ENCODE data around the gene POC1A. TPM values are rescaled to one million over a fixed set of nuclear protein-coding genes. Genes with fewer than 3 reads are reported as not detected.

POC1A gene
- total and polyA plus RNA-seq, 12 donors, result 0.44 to 3.5 (median 1.1) TPM

DNA sequence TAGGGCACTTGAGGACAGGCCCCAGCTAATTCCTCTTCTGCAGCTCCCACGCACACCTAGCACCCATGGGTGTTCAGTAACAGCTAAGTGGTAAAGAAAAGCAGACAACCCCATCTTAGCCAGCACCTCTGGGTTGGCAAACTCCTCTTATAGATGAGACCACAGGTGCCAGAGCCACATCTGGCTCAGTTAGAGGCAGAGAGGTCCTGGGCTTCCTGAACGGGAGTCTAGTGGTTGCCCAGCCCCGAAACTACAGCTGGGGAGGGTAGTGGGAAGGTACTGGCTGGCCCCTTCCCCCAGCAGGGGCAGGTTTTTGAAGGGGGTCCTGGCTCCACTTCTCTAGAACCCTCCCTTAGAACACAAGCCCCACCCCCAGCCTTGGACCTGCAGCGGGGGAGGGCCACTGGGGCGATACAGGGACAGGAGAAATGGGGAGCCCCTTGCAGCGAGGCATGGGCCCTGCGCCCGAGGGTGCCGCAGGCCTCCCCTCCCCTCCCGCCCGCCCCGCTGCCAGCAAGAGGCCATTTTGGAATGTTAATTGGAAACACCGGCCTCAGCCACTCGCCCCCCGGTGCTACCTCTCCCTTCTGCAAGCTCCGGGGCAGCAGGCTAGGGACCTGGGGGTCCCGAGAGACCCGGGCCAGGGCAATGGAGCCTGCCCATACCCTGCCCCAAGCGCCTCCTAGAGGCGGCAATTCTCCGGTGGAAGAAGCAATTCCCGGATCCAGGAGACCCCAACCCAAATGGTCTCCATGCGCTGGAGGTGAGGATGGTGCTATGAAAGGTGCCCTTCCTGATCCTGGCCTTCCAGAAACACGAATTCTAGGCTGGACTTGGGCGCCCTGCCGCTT lies 99.3 kb downstream of the POC1A start:
- Histone ChIP-seq H3K4me1 (peaks cover 10 to 71% (median 63%) of the 10 kb centered on the region in 9 donors), H3K27me3 (no peaks in the 10 kb centered on the region), H3K36me3 (peaks cover 0 to 41% (median 20%) of the 10 kb centered on the region in 9 donors), H3K9me3 (no peaks in the 10 kb centered on the region), H3K4me3 (peak overlapping the region; percentile 66 to 98 (median 90)), H3K27ac (peak overlapping the region; percentile 84 to 98 (median 96))
- WGBS, 2 donors, result 3 to 4% methylated on average over 26 of the region's 26 CpGs
- TF ChIP-seq, protein P1, sequence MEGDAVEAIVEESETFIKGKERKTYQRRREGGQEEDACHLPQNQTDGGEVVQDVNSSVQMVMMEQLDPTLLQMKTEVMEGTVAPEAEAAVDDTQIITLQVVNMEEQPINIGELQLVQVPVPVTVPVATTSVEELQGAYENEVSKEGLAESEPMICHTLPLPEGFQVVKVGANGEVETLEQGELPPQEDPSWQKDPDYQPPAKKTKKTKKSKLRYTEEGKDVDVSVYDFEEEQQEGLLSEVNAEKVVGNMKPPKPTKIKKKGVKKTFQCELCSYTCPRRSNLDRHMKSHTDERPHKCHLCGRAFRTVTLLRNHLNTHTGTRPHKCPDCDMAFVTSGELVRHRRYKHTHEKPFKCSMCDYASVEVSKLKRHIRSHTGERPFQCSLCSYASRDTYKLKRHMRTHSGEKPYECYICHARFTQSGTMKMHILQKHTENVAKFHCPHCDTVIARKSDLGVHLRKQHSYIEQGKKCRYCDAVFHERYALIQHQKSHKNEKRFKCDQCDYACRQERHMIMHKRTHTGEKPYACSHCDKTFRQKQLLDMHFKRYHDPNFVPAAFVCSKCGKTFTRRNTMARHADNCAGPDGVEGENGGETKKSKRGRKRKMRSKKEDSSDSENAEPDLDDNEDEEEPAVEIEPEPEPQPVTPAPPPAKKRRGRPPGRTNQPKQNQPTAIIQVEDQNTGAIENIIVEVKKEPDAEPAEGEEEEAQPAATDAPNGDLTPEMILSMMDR (IDR thresholded peaks at IDR 0.05), result peak in 6 of 9 donors; percentile 24 to 51 (median 40)
- ATAC-seq (no peak), DNase-seq (peak in 1 of 2 donors; percentile 14)
- intact Hi-C loops (cut with DNase I), result loop anchor here in 9 of 10 donors (2.0 to 5.0 kb wide), 8 partner anchors 50 to 113 kb away; partner anchors contain the start of genes PARP3 (in 1 of the 9) and RRP9 (in 1 of the 9)

DNA sequence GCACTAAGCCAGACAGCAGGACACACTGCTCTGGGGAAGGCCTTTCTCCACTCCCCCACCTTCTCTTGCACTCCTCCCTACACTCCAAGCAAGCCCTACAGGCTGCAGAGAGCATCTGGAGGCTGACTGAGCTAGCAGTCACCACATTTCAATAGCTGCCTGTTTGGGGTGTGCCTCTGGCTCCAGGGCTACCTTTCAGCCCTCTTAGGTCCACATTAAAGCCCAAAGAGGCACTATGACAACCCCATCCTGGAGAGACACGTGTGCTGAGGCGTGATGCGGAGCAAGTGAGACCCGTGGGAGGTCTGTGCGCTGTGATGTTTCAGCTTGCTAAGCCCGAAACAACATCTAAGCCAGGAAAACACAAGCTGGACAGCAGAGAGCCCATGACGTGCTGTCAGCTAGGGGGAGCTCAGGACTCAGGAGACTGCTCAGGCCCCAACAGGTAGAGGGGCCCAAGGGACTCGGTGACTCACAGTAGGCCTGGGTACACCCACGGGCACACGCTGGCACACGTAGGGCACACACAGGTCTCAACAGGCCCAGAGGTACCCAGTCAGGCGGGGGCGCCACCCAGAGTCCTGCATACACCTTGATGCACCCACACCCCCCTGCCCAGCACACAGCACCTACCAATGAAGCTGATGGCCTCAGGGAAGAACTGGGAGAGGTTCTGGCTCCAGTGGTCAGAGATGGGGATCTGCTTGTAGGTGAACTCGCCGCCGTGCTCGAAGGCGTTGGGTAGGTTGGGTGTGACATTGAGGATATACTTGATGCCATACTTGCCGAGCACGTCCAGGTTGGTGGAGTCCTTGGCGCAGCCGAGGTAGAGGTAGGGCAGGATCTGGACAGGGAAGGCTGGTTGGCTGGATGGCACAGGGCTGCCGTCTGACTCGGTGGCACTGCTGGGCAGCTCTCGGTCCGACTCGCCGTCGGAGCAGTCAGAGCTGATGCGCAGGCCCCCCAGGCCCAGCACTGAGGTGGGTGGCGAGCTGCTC lies 100.6 kb downstream of the POC1A start:
- peak in 1 of 2 donors; percentile 49 for DNase-seq
- ATAC-seq, result peak in 4 of 8 donors; percentile 5 to 18 (median 8)
- peaks cover 0 to 53% (median 31%) of the 10 kb centered on the region in 9 donors for H3K36me3 ChIP-seq

DNA sequence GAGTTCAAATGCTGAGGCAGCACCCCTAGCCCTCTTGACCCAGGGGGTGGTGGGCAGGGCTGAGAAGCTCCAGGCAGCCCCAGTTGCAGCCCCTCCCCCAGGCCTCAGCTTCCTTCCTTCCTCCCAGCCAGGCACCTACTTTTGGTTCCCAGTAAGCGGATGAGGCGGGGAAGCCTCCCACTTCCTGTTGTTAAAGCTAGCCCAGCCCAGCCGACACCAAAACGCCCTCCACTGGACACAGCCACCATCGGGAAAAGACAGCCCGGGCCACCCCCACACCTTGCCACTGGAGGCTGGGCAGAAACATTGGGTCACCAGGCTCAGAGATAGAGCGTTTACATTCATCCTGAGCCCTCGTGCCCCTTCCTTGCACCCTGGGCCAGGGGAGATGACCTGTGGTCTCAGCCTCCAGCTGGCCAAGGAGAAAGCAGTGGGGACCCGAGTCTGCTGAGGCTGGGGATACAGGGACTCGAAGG lies 101.4 kb downstream of the POC1A start:
- Histone ChIP-seq H3K4me3 (peak overlapping the region; percentile 13 to 98 (median 90)), H3K27ac (peak overlapping the region; percentile 84 to 98 (median 96)), H3K36me3 (peaks cover 0 to 59% (median 31%) of the 10 kb centered on the region in 9 donors), H3K4me1 (peaks cover 12 to 89% (median 77%) of the 10 kb centered on the region in 9 donors), H3K9me3 (no peaks in the 10 kb centered on the region), H3K27me3 (no peaks in the 10 kb centered on the region)
- ATAC-seq, result peak; percentile 40 to 71 (median 54)
- DNase-seq, result peak; percentile 86 to 96
- TF ChIP-seq, protein P1 (IDR thresholded peaks at IDR 0.05), result peak; percentile 17 to 79 (median 56)
- intact Hi-C loops (cut with DNase I), result loop anchor here in 8 of 10 donors (1.0 to 5.0 kb wide), 14 partner anchors 29 to 91 kb away; no protein-coding TSS in a partner anchor
- 7 to 10% methylated on average over 10 of the region's 10 CpGs for WGBS, 2 donors

More for the DNA sequence above, 100.6 kb downstream of the POC1A start:
- intact Hi-C loops (cut with DNase I), result loop anchor here in 8 of 10 donors (1.0 to 5.0 kb wide), 13 partner anchors 31 to 91 kb away; no protein-coding TSS in a partner anchor
- peak overlapping the region; percentile 13 to 98 (median 90) for H3K4me3 ChIP-seq
- WGBS, 2 donors, result 62 to 65% methylated on average over 31 of the region's 31 CpGs
- TF ChIP-seq, protein P1 (IDR thresholded peaks at IDR 0.05), result peak in 6 of 9 donors; percentile 23 to 56 (median 41)
- H3K27me3 ChIP-seq, result no peaks in the 10 kb centered on the region
- H3K4me1 ChIP-seq, result peaks cover 12 to 84% (median 74%) of the 10 kb centered on the region in 9 donors
- peak overlapping the region; percentile 84 to 98 (median 96) for H3K27ac ChIP-seq
- H3K9me3 ChIP-seq, result no peaks in the 10 kb centered on the region
